BJ (cell line): ENCODE measurements around the gene PRAMEF14. TPM values are rescaled to one million over a fixed set of nuclear protein-coding genes. Genes with fewer than 3 reads are reported as not detected.
"Not testable (repeated sequence)": the region's sequence is repeated elsewhere in the genome, so short reads cannot be mapped to it uniquely, and the experiment has no call there.

Experiments used
- CTCF ChIA-PET: fragments of 350-600 bp; formaldehyde crosslinking; extraction: SDS; loops from one replicate; lab custom pipeline; 2021; ENCODE audit warnings: antibody characterized with exemption, inconsistent platforms; lab: Yijun Ruan, JAX
- POLR2A ChIA-PET: fragments of 300-600 bp; sonication (Branson Sonifier 250); formaldehyde crosslinking; extraction: SDS; loops from one replicate; lab custom pipeline; 2021; ENCODE audit warnings: antibody characterized with exemption; lab: Charles Lee
- DNase-seq: peaks from one replicate; pipeline ENCODE4 v3.0.0-alpha.2; 2011; ENCODE audit warnings: low read depth
- H3K27me3 ChIP-seq: 2 replicates; pipeline ENCODE4 v1.6.0; 2011; ENCODE audit warnings: low read length; ENCODE audit not compliant: control insufficient read depth, insufficient read depth
- H3K36me3 ChIP-seq: 2 replicates; pipeline ENCODE4 v1.5.1; 2011; ENCODE audit warnings: low read length; ENCODE audit not compliant: control insufficient read depth, insufficient read depth
- H3K4me3 ChIP-seq: 2 replicates; pipeline ENCODE4 v1.5.1; 2011; ENCODE audit warnings: low read depth, mild to moderate bottlenecking, control low read depth, low read length
- polyA minus RNA-seq: library from RNA; depleted of rRNA, polyadenylated mRNA; stranded (reverse); fragments of >200 nt; gene quantifications from 2 replicates; pipeline ENCODE4 v1.2.3, GENCODE V29; 2011; rRNA and poly(A)+ RNA removed
- polyA plus RNA-seq: library from polyadenylated mRNA; depleted of rRNA; stranded (reverse); fragments of >200 nt; gene quantifications from 2 replicates; pipeline ENCODE4 v1.2.3, GENCODE V29; 2011; rRNA removed

PRAMEF14 gene
- polyA plus RNA-seq (not detected in 2 replicates), polyA minus RNA-seq (not detected in 2 replicates)

- POLR2A ChIA-PET, DNase-seq, CTCF ChIA-PET, H3K27me3 ChIP-seq, H3K4me3 ChIP-seq, H3K36me3 ChIP-seq: not testable (repeated sequence)
Measured at GRCh38 chr1:13347034-13347433, at the start of gene PRAMEF14. Gene PRAMEF14, minus strand, starts transcription at chr1:13347134. Its CDS starts 1,820 bp downstream, at chr1:13345314.

- H3K27me3 ChIP-seq, H3K36me3 ChIP-seq, CTCF ChIA-PET, POLR2A ChIA-PET, DNase-seq, H3K4me3 ChIP-seq: not testable (repeated sequence)
Measured at GRCh38 chr1:13395311-13395710, 48.4 kb upstream of the PRAMEF14 start.

GRCh38 chr1:13394761-13395160 lies 47.8 kb upstream of the PRAMEF14 start:
- POLR2A ChIA-PET, H3K36me3 ChIP-seq, DNase-seq, H3K4me3 ChIP-seq, H3K27me3 ChIP-seq, CTCF ChIA-PET: not testable (repeated sequence)

- CTCF ChIA-PET, POLR2A ChIA-PET, DNase-seq: not testable (repeated sequence)
Measured at GRCh38 chr1:13393004-13393403, 46.1 kb upstream of the PRAMEF14 start.

GRCh38 chr1:13389332-13389731 lies 42.4 kb upstream of the PRAMEF14 start, which contains the start of gene PRAMEF17:
Gene PRAMEF17, plus strand, starts transcription at chr1:13389632. Its CDS starts 26 bp downstream, at chr1:13389658.
- H3K36me3 ChIP-seq, CTCF ChIA-PET, H3K27me3 ChIP-seq, H3K4me3 ChIP-seq, DNase-seq, POLR2A ChIA-PET: not testable (repeated sequence)

More at GRCh38 chr1:13393004-13393403, 46.1 kb upstream of the PRAMEF14 start:
- not testable (repeated sequence) for H3K27me3 ChIP-seq, H3K4me3 ChIP-seq, H3K36me3 ChIP-seq

- POLR2A ChIA-PET, DNase-seq, H3K36me3 ChIP-seq, H3K27me3 ChIP-seq, H3K4me3 ChIP-seq: not testable (repeated sequence)
- CTCF ChIA-PET = interaction anchor here (0.6 kb wide), 1 partner anchor 22 kb away, joined by 4 read pairs; no protein-coding TSS in a partner anchor
Measured at GRCh38 chr1:13380380-13380779, 33.4 kb upstream of the PRAMEF14 start.

- H3K36me3 ChIP-seq, H3K27me3 ChIP-seq, DNase-seq, H3K4me3 ChIP-seq, POLR2A ChIA-PET, CTCF ChIA-PET: not testable (repeated sequence)
Measured at GRCh38 chr1:13378983-13379382, 32.0 kb upstream of the PRAMEF14 start.

- CTCF ChIA-PET = not testable (repeated sequence)
Measured at GRCh38 chr1:13368544-13368943, 21.6 kb upstream of the PRAMEF14 start.

GRCh38 chr1:13366536-13366935 lies 19.6 kb upstream of the PRAMEF14 start:
- DNase-seq, POLR2A ChIA-PET, H3K27me3 ChIP-seq, CTCF ChIA-PET, H3K36me3 ChIP-seq, H3K4me3 ChIP-seq: not testable (repeated sequence)

More at GRCh38 chr1:13368544-13368943, 21.6 kb upstream of the PRAMEF14 start:
- POLR2A ChIA-PET, DNase-seq, H3K36me3 ChIP-seq, H3K4me3 ChIP-seq, H3K27me3 ChIP-seq: not testable (repeated sequence)

GRCh38 chr1:13364928-13365327 lies 18.0 kb upstream of the PRAMEF14 start:
- H3K27me3 ChIP-seq, H3K36me3 ChIP-seq, CTCF ChIA-PET, DNase-seq, H3K4me3 ChIP-seq, POLR2A ChIA-PET: not testable (repeated sequence)

- H3K36me3 ChIP-seq, H3K4me3 ChIP-seq, CTCF ChIA-PET, POLR2A ChIA-PET, H3K27me3 ChIP-seq, DNase-seq: not testable (repeated sequence)
Measured at GRCh38 chr1:13362364-13362763, 15.4 kb upstream of the PRAMEF14 start.
